T-helper 1 cell treated with Interleukin-12 subunit alpha and Interleukin-12 subunit beta and Interleukin-4 antibody, amounts not matched to agents 30 μg/mL and 1 μg/mL, for 36 hours (primary cell): Measurements from ENCODE around the gene PPP2R3A.
A peak's percentile ranks its signal among the peaks of the same experiment; 100 is the strongest.
"Not testable (repeated sequence)": the region's sequence is repeated elsewhere in the genome, so short reads cannot be mapped to it uniquely, and the experiment has no call there.

Experiments
- H3K27ac Mint-ChIP-seq: one replicate; pipeline ENCODE4 v1.8.0; 2021; ENCODE audit warnings: mild to moderate bottlenecking, mixed read lengths
- H3K27me3 Mint-ChIP-seq: one replicate; pipeline ENCODE4 v1.8.0; 2021; ENCODE audit warnings: low read depth, mixed read lengths
- H3K36me3 Mint-ChIP-seq: one replicate; pipeline ENCODE4 v1.8.0; 2021; ENCODE audit warnings: low read depth, mixed read lengths
- H3K4me1 Mint-ChIP-seq: one replicate; pipeline ENCODE4 v1.8.0; 2021; ENCODE audit warnings: low read depth, mixed read lengths
- H3K4me3 Mint-ChIP-seq: one replicate; pipeline ENCODE4 v1.8.0; 2021; ENCODE audit warnings: mild to moderate bottlenecking, moderate library complexity, mixed read lengths
- H3K9me3 Mint-ChIP-seq: one replicate; pipeline ENCODE4 v1.8.0; 2021; ENCODE audit warnings: mixed read lengths

PPP2R3A gene

DNA sequence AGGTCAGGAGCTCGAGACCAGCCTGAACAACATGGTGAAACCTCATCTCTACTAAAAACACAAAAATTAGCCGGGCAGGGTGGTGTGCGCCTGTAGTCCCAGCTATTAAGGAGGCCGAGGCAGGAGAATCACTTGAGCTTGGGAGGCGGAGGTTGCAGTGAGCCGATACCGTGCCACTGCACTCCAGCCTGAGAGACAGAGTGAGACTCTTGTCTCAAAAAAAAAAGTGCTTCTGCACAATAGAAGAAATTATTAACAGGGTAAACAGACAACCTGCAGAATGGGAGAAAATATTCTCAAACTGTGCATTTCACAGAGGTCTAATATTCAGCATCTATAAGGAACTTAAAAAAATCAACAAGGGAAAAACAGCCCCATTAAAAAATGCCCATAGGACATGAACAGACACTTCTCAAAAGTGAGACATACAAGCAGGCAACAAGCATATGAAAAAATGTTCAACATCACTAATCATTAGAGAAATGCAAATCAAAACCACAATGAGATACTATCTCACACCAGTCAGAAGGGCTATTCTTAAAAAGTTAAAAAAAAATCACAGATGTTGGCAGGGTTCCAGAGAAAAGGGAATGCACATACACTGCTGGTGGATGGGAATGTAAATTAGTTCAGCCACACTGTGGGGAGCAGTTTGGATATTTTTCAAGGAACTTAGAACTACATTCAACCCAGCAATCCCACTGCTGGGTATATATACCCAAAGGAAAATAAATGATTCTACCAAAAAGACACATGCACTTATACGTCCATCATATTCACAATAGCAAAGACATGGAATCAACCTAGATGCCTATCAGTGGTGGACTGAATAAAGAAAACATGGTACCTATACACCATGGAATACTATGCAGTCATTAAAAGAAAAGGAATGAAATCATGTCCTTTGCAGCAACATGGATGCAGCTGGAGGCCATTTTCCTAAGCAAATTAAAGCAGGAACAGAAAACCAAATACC is 155.1 kb downstream of the PPP2R3A start:
- Mint-ChIP-seq H3K4me3 (no peak overlapping the region), H3K27ac (no peak overlapping the region), H3K4me1 (no peaks in the 10 kb centered on the region), H3K27me3 (peaks cover 18% of the 10 kb centered on the region), H3K9me3 (peaks cover 12% of the 10 kb centered on the region), H3K36me3 (no peaks in the 10 kb centered on the region)

DNA sequence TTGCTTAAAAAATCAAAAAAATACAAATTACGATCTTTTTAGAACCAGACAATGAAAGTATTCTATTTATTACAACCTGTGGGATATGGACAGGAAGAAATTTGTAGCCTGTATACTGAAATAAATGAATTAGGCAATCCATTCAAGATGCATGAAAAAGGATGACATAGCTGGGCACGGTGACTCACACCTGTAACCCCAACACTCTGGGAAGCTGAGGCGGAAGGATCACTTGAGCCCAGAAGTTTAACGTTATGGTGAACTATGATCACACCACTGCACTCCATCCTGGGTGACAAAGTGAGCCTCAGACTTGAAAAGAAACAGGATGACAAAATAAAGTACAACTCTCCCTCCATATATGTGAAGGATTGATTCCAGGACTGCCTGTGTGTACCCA is 156.5 kb downstream of the PPP2R3A start:
- Mint-ChIP-seq H3K9me3 (peaks cover 8% of the 10 kb centered on the region), H3K4me1 (no peaks in the 10 kb centered on the region), H3K27me3 (peaks cover 15% of the 10 kb centered on the region), H3K27ac (no peak overlapping the region), H3K36me3 (no peaks in the 10 kb centered on the region), H3K4me3 (no peak overlapping the region)

DNA sequence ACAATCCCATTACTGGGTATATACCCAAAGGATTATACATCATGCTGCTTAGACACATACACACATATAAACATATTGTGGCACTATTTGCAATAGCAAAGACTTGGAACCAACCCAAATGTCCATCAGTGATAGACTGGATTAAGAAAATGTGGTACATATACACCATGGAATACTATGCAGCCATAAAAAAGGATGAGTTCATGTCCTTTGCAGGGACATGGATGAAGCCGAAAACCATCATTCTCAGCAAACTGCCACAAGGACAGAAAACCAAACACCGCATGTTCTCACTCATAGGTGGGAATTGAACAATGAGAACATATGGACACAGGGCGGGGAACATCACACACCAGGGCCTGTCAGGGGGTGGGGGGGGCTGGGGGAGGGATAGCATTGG is 166.1 kb downstream of the PPP2R3A start:
- not testable (repeated sequence) for H3K9me3 Mint-ChIP-seq, H3K27me3 Mint-ChIP-seq, H3K36me3 Mint-ChIP-seq, H3K27ac Mint-ChIP-seq, H3K4me1 Mint-ChIP-seq, H3K4me3 Mint-ChIP-seq

DNA sequence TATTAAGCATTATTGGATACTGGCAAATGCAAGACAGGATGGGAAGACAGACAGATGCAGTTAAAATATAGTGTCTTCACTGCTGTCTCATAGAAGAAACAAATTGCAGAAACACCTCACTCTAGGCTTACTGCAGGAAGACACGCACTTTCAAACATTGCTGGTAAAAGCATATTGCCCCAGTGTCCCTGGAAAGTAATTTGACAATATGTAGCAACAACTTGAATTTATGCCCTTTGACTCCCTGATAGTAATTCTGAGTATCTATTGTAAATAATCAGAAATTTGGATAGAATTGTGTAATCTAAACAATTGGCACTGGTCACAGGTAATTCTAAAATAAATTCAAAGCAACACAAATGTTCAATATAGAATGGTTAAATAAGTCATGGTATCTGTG is 168.6 kb downstream of the PPP2R3A start:
- no peak overlapping the region for H3K4me3 Mint-ChIP-seq
- H3K27me3 Mint-ChIP-seq = peaks cover 3% of the 10 kb centered on the region
- peaks cover 5% of the 10 kb centered on the region for H3K4me1 Mint-ChIP-seq
- H3K9me3 Mint-ChIP-seq = no peaks in the 10 kb centered on the region
- peaks cover 2% of the 10 kb centered on the region for H3K36me3 Mint-ChIP-seq
- H3K27ac Mint-ChIP-seq = no peak overlapping the region

DNA sequence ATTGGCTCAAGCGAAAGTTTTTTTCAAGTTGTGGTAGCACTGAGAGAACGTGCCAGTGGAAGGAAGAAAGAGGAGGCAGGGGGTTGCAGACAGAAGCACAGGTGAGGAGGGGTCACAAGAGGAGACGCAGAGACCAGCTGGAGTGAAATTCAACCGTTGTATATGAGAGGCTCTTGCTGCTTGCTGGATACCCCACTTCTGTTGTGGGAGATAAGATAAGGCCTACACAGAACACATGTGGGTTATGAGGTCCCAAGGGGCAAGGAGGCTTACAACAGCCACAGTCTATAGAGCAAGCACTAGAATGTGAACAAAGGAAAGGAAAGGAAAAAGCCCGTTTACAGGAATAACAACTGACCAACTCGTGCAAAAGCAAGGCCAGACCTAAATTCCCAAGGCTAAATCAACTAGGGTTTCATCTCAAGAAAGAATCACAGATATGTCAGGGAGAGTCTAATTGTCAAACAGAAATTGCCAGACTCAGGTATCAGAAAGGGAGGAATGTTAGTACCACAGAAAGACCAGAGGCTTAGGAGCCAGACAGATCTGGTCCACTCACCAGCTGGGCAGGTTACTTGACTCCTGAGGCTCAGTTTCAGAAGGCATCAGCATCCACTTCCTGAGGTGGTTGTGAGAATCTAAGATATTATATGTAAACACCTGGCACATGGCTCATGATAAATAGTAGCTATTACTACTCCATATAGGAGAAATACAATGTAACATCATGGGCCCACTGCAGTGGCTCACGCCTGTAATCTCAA is 169.7 kb downstream of the PPP2R3A start:
- H3K4me3 Mint-ChIP-seq = no peak overlapping the region
- peaks cover 5% of the 10 kb centered on the region for H3K4me1 Mint-ChIP-seq
- H3K27ac Mint-ChIP-seq = no peak overlapping the region
- H3K27me3 Mint-ChIP-seq = peaks cover 3% of the 10 kb centered on the region
- no peaks in the 10 kb centered on the region for H3K9me3 Mint-ChIP-seq
- H3K36me3 Mint-ChIP-seq = peaks cover 1% of the 10 kb centered on the region

DNA sequence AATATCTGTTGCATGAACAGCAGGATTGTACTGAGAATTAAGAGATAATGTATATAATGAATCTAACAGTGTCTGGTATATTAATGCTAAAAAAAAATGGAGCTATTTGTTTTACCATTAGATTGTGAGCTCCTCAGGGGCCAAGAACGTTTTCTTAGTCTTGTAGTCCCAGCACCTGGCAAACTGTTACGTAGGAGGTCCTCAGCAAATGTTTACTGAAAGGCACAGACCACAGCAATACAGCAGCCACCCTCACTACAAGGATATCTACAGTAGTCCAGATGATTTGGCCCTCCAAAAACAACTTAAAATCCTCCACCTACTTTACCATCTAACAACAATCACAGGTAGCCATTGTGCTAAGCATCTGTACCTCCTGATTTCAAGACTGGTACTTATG is 170.9 kb downstream of the PPP2R3A start:
- H3K27ac Mint-ChIP-seq = no peak overlapping the region
- H3K9me3 Mint-ChIP-seq = no peaks in the 10 kb centered on the region
- no peaks in the 10 kb centered on the region for H3K27me3 Mint-ChIP-seq
- H3K4me3 Mint-ChIP-seq = no peak overlapping the region
- H3K36me3 Mint-ChIP-seq = no peaks in the 10 kb centered on the region
- peaks cover 5% of the 10 kb centered on the region for H3K4me1 Mint-ChIP-seq

DNA sequence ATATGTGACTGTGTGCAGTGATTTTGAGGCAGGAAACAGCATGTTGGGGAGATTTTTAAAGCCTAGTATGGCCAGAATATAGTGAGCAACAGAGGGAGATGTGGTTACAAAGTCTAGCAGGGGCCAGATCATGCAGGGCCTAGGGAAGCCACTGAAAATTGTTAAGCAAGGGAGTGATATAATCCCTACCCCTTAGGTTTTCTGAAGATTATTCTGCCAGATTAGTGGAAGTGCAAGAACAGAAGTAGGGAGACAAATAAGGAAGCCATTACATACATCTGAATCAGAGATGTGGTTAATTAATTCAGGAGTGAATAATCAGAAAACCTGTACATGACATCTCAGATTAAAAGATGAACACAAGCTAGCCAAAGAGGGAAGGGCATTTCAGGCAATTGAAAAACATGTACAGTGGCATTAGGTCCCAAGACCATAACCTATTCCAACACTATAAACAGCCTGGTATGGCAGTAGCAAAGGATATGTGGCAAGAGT is 175.8 kb downstream of the PPP2R3A start:
- Mint-ChIP-seq H3K27me3 (no peaks in the 10 kb centered on the region), H3K4me1 (peaks cover 2% of the 10 kb centered on the region), H3K27ac (no peak overlapping the region), H3K9me3 (no peaks in the 10 kb centered on the region), H3K4me3 (no peak overlapping the region), H3K36me3 (peaks cover 6% of the 10 kb centered on the region)

DNA sequence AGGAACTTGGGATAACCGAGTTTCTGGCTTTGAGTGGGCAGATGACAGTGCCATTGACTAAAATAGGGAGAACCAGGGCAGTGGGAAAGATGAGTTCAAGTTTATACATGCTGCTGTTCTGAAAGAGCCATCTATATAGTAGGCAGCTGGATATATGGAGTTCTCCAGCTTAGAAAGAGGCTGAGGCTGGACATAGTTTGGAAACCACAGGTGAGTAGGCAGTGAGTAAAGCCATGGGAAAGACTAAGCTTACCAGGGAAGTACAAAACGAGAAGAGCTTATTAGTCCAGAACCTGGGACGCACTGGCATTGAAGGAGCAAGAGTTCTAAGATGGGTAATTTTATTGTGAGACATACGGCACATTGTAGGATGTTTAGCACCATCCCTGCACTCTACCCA is 176.4 kb downstream of the PPP2R3A start:
- peaks cover 2% of the 10 kb centered on the region for H3K4me1 Mint-ChIP-seq
- no peaks in the 10 kb centered on the region for H3K9me3 Mint-ChIP-seq
- no peaks in the 10 kb centered on the region for H3K27me3 Mint-ChIP-seq
- no peak overlapping the region for H3K27ac Mint-ChIP-seq
- H3K36me3 Mint-ChIP-seq = peaks cover 6% of the 10 kb centered on the region
- no peak overlapping the region for H3K4me3 Mint-ChIP-seq

DNA sequence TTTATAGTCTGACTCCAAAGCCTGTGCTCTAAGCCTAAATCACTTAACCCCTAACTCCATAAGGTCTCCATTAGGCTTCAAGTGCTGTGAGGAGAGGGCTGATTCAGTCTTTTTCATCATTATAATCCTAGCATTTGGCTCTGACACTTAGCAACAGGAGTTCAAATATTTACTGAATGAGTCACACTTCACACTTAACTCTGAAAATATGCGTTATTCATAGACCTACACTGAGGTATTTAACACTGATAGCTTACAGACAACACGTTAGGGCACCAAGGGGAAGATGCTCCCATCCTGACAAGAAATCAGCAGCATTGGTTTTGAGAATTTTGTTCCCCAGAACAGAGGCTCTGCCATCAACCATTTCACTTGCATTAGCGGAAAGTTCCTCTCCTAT is 177.1 kb downstream of the PPP2R3A start:
- H3K4me1 Mint-ChIP-seq = peaks cover 2% of the 10 kb centered on the region
- H3K36me3 Mint-ChIP-seq = peaks cover 6% of the 10 kb centered on the region
- H3K27ac Mint-ChIP-seq = no peak overlapping the region
- no peaks in the 10 kb centered on the region for H3K27me3 Mint-ChIP-seq
- no peaks in the 10 kb centered on the region for H3K9me3 Mint-ChIP-seq
- H3K4me3 Mint-ChIP-seq = no peak overlapping the region

DNA sequence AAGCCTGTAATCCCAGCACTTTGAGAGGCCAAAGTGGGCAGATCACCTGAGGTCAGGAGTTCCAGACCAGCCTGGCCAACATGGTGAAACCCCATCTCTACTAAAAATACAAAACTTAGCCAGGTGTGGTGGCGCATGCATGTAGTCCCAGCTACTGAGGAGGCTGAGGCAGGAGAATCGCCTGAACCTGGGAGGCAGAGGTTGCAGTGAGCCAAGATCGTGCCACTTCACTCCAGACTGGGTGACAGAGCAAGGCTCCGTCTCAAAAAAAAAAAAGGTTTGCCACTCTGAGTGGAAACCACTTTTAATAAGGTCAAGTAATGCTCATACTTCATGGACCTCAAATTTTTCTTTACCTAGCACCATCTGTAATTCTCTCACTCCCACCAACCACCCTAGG is 178.9 kb downstream of the PPP2R3A start:
- not testable (repeated sequence) for H3K27me3 Mint-ChIP-seq, H3K4me1 Mint-ChIP-seq, H3K4me3 Mint-ChIP-seq, H3K27ac Mint-ChIP-seq, H3K9me3 Mint-ChIP-seq
- H3K36me3 Mint-ChIP-seq = peaks cover 13% of the 10 kb centered on the region

DNA sequence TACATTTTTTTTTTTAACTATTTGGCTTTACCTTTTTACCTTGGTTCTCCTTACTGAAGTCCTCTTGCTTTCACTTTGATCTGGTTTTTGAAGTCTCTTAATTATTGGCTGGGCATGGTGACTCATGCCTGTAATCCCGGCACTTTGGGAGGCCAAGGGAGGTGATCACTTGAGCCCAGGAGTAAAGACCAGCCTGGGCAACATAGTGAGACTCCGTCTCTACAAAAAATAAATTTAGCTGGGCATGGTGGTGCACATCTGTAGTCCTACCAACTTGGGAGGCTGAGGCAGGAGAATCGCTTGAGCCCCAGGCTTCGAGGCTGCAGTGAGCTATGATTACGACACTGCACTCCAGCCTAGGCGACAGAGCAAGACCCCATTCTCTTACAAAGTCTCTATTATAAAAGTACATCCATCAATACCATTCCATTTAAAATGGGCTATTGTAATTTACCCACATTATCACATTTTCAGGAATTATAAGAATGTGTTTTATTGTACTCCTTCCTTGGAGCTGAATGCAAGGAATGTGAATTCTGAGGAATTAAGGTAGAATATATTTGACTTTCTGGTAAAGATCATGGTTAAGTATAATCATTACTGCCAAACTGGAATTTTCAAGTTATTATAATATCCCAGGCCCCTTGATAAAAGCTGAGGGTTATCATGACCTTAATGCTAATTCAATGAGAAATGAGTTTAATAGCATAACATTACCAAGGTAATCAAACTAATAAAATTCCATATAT is 181.6 kb downstream of the PPP2R3A start:
- H3K36me3 Mint-ChIP-seq = peaks cover 30% of the 10 kb centered on the region
- peaks cover 26% of the 10 kb centered on the region for H3K4me1 Mint-ChIP-seq
- H3K4me3 Mint-ChIP-seq = no peak overlapping the region
- H3K9me3 Mint-ChIP-seq = no peaks in the 10 kb centered on the region
- no peak overlapping the region for H3K27ac Mint-ChIP-seq
- no peaks in the 10 kb centered on the region for H3K27me3 Mint-ChIP-seq

DNA sequence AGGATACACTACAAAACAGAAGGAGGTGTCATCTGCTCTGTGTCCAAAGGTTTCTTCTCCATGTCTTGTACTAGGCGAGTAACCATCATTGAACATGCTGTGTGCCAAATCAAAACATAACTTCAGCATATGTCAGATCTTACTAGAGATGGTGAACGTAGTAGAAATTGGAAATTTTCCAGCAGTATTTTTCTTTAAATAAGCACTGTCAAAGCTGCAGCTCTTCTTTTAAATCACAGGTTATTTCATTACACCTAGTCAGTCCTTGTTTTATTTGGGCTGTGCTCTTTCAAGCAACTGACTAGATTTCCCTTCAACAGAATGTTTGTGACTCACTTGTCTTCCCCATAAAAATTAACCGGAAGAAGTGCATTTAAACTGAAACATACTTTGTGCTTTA is 184.1 kb downstream of the PPP2R3A start:
- H3K36me3 Mint-ChIP-seq = peaks cover 30% of the 10 kb centered on the region
- no peak overlapping the region for H3K4me3 Mint-ChIP-seq
- no peaks in the 10 kb centered on the region for H3K27me3 Mint-ChIP-seq
- H3K4me1 Mint-ChIP-seq = peaks cover 36% of the 10 kb centered on the region
- H3K27ac Mint-ChIP-seq = peak overlapping the region; percentile 16
- no peaks in the 10 kb centered on the region for H3K9me3 Mint-ChIP-seq

DNA sequence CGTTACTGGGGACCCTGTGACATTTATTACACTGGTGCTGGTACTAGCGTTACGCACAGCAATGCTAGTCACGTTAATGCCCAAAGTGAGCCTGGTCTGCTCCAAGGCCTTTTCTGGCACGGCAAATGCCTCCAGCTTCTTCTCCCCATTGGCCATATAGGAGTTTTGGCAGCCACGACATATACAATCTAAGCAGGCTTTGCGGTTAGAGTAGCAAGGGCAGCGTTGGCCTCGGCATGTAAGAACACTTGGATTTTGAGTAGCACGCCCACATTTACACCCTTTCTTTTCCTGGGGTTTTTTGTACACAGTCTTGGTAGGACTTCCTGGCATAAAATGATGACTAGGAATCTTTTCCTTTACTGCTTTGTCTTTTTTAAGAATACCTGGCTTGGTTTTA is 185.7 kb downstream of the PPP2R3A start:
- peaks cover 44% of the 10 kb centered on the region for H3K4me1 Mint-ChIP-seq
- peak overlapping the region; percentile 11 for H3K27ac Mint-ChIP-seq
- no peak overlapping the region for H3K4me3 Mint-ChIP-seq
- H3K9me3 Mint-ChIP-seq = no peaks in the 10 kb centered on the region
- no peaks in the 10 kb centered on the region for H3K27me3 Mint-ChIP-seq
- peaks cover 29% of the 10 kb centered on the region for H3K36me3 Mint-ChIP-seq

DNA sequence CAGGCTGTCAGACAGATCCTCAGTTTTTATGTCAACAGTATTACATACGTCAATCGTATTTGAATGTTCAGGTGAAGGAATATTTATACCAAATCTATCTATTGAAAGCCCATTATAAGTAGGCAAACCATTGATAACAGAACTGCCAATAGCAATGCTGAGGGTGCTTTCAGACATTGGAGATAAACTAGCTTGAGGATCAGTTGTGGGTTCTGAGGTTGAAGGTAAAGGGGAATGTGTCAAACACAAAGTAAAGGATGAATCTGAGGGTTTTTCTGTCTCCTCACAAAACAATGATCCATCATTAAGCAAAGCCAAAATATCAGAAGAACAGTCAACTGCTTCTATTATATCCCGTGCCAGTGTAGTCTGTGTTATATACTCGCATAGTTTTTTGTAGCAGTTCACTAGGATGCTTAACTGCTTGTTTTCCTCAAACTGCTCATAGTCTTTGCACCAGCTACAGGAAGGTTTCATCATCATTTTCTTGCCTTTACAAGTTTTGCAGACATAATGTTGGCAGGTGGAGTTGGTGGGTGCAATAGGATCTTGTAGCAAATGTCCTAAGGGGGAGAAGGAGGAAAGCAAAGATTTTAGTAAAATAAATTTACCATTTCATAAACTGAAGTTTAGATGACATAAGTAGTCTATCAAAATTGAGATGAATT is 186.8 kb downstream of the PPP2R3A start:
- no peaks in the 10 kb centered on the region for H3K27me3 Mint-ChIP-seq
- peaks cover 44% of the 10 kb centered on the region for H3K4me1 Mint-ChIP-seq
- H3K36me3 Mint-ChIP-seq = peaks cover 28% of the 10 kb centered on the region
- H3K27ac Mint-ChIP-seq = peak overlapping the region; percentile 24
- no peak overlapping the region for H3K4me3 Mint-ChIP-seq
- no peaks in the 10 kb centered on the region for H3K9me3 Mint-ChIP-seq
